Heart left ventricle (tissue), 16 donors: ENCODE measurements around the gene CLEC16A. TPM values are rescaled to one million over a fixed set of nuclear protein-coding genes. Genes with fewer than 3 reads are reported as not detected.

Experiments used
- ATAC-seq, 4 donors: fragments of 200-7000 bp; cut with Tn5 transposase; one replicate each; pipeline ENCODE4 v1.9.1; 2020 to 2022; ENCODE audit warnings: moderate library complexity in 4 of 4, mild to moderate bottlenecking in 3 of 4, moderate number of reproducible peaks in 1 of 4
- DNase-seq, 5 donors: peaks; one replicate each; pipeline ENCODE4 v3.0.0-alpha.2; 2020
- H3K27ac ChIP-seq, 12 donors: fragments of 200-600 bp; sonication (generic) in 4 of 12; one replicate each; pipeline versions ENCODE4 v1.5.0 to v1.8.0; 2016 to 2022; ENCODE audit warnings: mild to moderate bottlenecking in 2 of 12
- H3K27me3 ChIP-seq, 9 donors: fragments of 200-600 bp; sonication (generic) in 2 of 9; one replicate each; pipeline versions ENCODE4 v1.5.1 to v1.8.0; 2016 to 2022; ENCODE audit warnings: mild to moderate bottlenecking in 3 of 9
- H3K36me3 ChIP-seq, 9 donors: fragments of 200-600 bp; sonication (generic) in 2 of 9; one replicate each; pipeline versions ENCODE4 v1.5.0 to v1.8.0; 2018 to 2022; ENCODE audit warnings: mild to moderate bottlenecking in 2 of 9
- H3K4me1 ChIP-seq, 12 donors: fragments of 200-600 bp; sonication (generic) in 4 of 12; one replicate each; pipeline versions ENCODE4 v1.5.0 to v1.8.0; 2016 to 2022; ENCODE audit warnings: mild to moderate bottlenecking in 3 of 12
- H3K4me3 ChIP-seq, 12 donors: fragments of 200-600 bp; sonication (generic) in 4 of 12; one replicate each; pipeline versions ENCODE4 v1.5.0 to v1.8.0; 2017 to 2022; ENCODE audit warnings: mild to moderate bottlenecking in 9 of 12, moderate library complexity in 4 of 12
- H3K9me3 ChIP-seq, 12 donors: fragments of 200-600 bp; sonication (generic) in 4 of 12; one replicate each; pipeline versions ENCODE4 v1.5.0 to v1.8.0; 2016 to 2022; ENCODE audit warnings: mild to moderate bottlenecking in 1 of 12
- CTCF ChIP-seq, 12 donors: fragments of 200-600 bp; sonication (generic) in 4 of 12; IDR thresholded peaks; one replicate each; pipeline versions ENCODE4 v1.5.0 to v1.8.0; 2018 to 2022; ENCODE audit warnings: antibody characterized with exemption in 12 of 12, mild to moderate bottlenecking in 5 of 12
- POLR2A ChIP-seq, 2 donors: fragments of 450-650 bp; IDR thresholded peaks; one replicate each; pipeline ENCODE4 v1.6.1; 2017; ENCODE audit warnings: antibody characterized with exemption in 2 of 2, mild to moderate bottlenecking in 2 of 2, moderate library complexity in 2 of 2
- WGBS, 4 donors: extraction: QIAGEN DNeasy Blood & Tissue Kit in 2 of 4; methylation state at CpG; one replicate each; pipeline versions ENCODE4 v1.1.5 to v1.1.7; 2013 to 2018; 5-methylcytosine and 5-hydroxymethylcytosine counted together
- intact Hi-C, 10 donors: fragments of 100-400 bp; cut with DNase I; formaldehyde crosslinking; loops; one replicate each; pipeline versions ENCODE4 v1.11.1 to v1.14.2; 2022
- polyA plus RNA-seq, 2 donors: library from polyadenylated mRNA; stranded (reverse); fragments of 200-250 nt; gene quantifications; one replicate each; pipeline ENCODE4 v1.2.3, GENCODE V29; 2013
- total RNA-seq, 9 donors: library from RNA; depleted of rRNA in 2 of 9; stranded (reverse); fragments of >200 nt in 2 of 9; fragmentation: NEBNext Ultra II Directional in 3 of 9; extraction: Animal tissue kit (Norgen Biotek cat#: 25700) in 3 of 9; gene quantifications; one replicate each; pipeline versions ENCODE4 v1.1.0 to v1.2.4, GENCODE V29; 2016 to 2023
- donor health status: ischemic (EF 13 %, LVEDD 7.1; RV severe dilation, severe dysfunction).
- donor health status: healthy with polysubstance abuse.
- donor health status: DM: no; HTN: yes; CAD: no.
- donor health status: DM: no; HTN: no; CAD: no.
- donor health status: ischemic (EF 25% LVEDD 6.9; RV normal size, moderate dysfunction).
- donor health status: ischemic (EF 25% LVEDD 5.7; RV mildly dilated, moderate dysfunction).
- donor health status: healthy.
- donor health status: DM: yes; HTN: yes; CAD: no.
- donor health status: ischemic (EF 35%, LVEDD 5.7; RV mildly dilated, moderate dysfunction).
- donor health status: nonischemic (EF 11% LVEDD 7.7; RV severe dilation, severe dysfunction).
- donor health status: DM: yes; HTN: yes; CAD: no.
- donor health status: PGD.
- donor health status: ischemic (EF 29% LVEDD 5.4; RV normal size, mild dysfunction).
- donor health status: nonischemic (EF 23%, LVEDD 6.1; RV moderate dilation, normal function).

CLEC16A gene
- total and polyA plus RNA-seq, 11 donors = 13.8 to 41.1 (median 23.7) TPM

- Histone ChIP-seq H3K4me3 (no peak overlapping the region), H3K27me3 (no peaks in the 10 kb centered on the region), H3K36me3 (peaks cover 0 to 60% (median 39%) of the 10 kb centered on the region in 9 donors), H3K4me1 (no peaks in the 10 kb centered on the region), H3K9me3 (no peaks in the 10 kb centered on the region), H3K27ac (no peak overlapping the region)
- DNase-seq (no peak), ATAC-seq (no peak)
- 86 to 92% (median 90%) methylated on average over 14 of the region's 14 CpGs for WGBS, 4 donors
- TF ChIP-seq POLR2A (IDR thresholded peaks at IDR 0.05) = no peak
- no peak for TF ChIP-seq CTCF (IDR thresholded peaks at IDR 0.05)
- intact Hi-C loops = no loop called here
Measured at GRCh38 chr16:11066261-11066870, 122.0 kb downstream of the CLEC16A start.

GRCh38 chr16:11067266-11067665, 122.9 kb downstream of the CLEC16A start:
- TF ChIP-seq CTCF (IDR thresholded peaks at IDR 0.05) = no peak
- TF ChIP-seq POLR2A (IDR thresholded peaks at IDR 0.05) = no peak
- no peaks in the 10 kb centered on the region for H3K4me1 ChIP-seq
- ATAC-seq = no peak
- intact Hi-C loops = no loop called here
- H3K27ac ChIP-seq = no peak overlapping the region
- 93 to 97% (median 97%) methylated on average over 7 of the region's 7 CpGs for WGBS, 4 donors
- peaks cover 0 to 51% (median 35%) of the 10 kb centered on the region in 9 donors for H3K36me3 ChIP-seq
- no peak overlapping the region for H3K4me3 ChIP-seq
- H3K9me3 ChIP-seq = no peaks in the 10 kb centered on the region
- no peaks in the 10 kb centered on the region for H3K27me3 ChIP-seq
- no peak for DNase-seq

DNA sequence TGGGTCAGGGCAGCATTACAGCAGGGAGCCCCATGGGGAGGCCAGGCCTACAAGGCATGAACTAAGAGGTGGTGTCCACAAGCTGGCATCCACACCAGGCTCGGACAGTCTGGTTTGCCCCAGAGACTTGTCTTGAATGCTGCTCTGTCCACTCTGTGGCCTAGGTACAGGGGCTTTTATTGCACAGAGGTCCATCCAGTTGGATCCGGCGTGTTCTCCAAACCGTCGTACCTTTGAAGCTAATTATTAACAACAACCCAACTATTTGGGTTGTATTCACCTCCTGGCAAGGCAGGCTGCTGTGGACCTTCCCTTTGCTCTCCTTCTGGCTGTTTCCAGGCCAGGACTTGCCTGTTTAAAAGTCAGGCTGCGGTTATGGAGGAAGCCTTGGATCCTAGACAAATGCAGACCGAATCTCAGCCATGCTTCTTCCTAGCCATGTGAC, 123.4 kb downstream of the CLEC16A start:
- TF ChIP-seq CTCF (IDR thresholded peaks at IDR 0.05) (no peak), POLR2A (IDR thresholded peaks at IDR 0.05) (no peak)

DNA sequence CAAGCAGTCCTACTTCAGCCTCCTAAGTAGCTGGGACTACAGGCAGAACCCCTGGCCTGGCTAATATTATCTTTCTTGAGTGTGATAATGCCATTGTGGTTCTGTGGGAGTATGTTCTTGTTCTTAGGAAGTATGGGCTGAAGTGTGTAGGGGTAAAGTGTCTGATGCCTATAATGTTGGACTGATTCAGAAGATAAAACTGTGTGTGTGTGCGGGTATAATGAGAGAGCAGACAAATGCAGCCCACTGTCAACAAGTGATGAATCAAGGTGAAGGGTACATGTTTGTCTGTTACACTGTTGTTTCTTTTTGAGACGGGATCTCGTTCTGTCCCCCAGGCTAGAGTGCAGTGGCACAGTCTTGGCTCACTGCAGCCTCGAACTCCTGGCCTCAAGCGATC, 127.5 kb downstream of the CLEC16A start:
- 87 to 97% (median 96%) methylated on average over 5 of the region's 5 CpGs for WGBS, 4 donors
- no peak overlapping the region for H3K4me3 ChIP-seq

More for the DNA sequence above, 123.4 kb downstream of the CLEC16A start:
- no peak overlapping the region for H3K4me3 ChIP-seq
- no peaks in the 10 kb centered on the region for H3K4me1 ChIP-seq
- H3K27ac ChIP-seq = no peak overlapping the region
- H3K27me3 ChIP-seq = no peaks in the 10 kb centered on the region
- H3K9me3 ChIP-seq = no peaks in the 10 kb centered on the region
- 93 to 97% (median 95%) methylated on average over 7 of the region's 7 CpGs for WGBS, 4 donors
- peaks cover 0 to 50% (median 33%) of the 10 kb centered on the region in 9 donors for H3K36me3 ChIP-seq
- no peak for ATAC-seq
- no peak for DNase-seq
- intact Hi-C loops = no loop called here

More for the DNA sequence above, 127.5 kb downstream of the CLEC16A start:
- Histone ChIP-seq H3K27ac (no peak overlapping the region), H3K27me3 (no peaks in the 10 kb centered on the region), H3K9me3 (no peaks in the 10 kb centered on the region), H3K36me3 (peaks cover 0 to 35% (median 17%) of the 10 kb centered on the region in 9 donors), H3K4me1 (no peaks in the 10 kb centered on the region)
- intact Hi-C loops = loop anchor here in 1 of 10 donors (5.0 kb wide), 1 partner anchor 100 kb away; no protein-coding TSS in a partner anchor
- DNase-seq (peak in 1 of 5 donors; percentile 1), ATAC-seq (no peak)
- no peak for TF ChIP-seq POLR2A (IDR thresholded peaks at IDR 0.05)
- TF ChIP-seq CTCF (IDR thresholded peaks at IDR 0.05) = no peak
